Kidney epithelial cell (primary cell): ENCODE data around the gene CDKN2AIP. TPM values are rescaled to one million over a fixed set of nuclear protein-coding genes. Genes with fewer than 3 reads are reported as not detected.
"Not testable (repeated sequence)": the region's sequence is repeated elsewhere in the genome, so short reads cannot be mapped to it uniquely, and the experiment has no call there.

Experiments used
- DNase-seq: peaks from one replicate; pipeline ENCODE4 v3.0.0-alpha.2; 2010; ENCODE audit warnings: low read depth
- H3K27me3 ChIP-seq: 2 replicates; pipeline ENCODE4 v1.6.0; 2011; ENCODE audit warnings: low read length; ENCODE audit not compliant: control insufficient read depth, insufficient read depth
- H3K36me3 ChIP-seq: 2 replicates; pipeline ENCODE4 v1.5.1; 2011; ENCODE audit warnings: low read length; ENCODE audit not compliant: control insufficient read depth, insufficient read depth
- H3K4me3 ChIP-seq: 2 replicates; pipeline ENCODE4 v1.5.1; 2011; ENCODE audit warnings: low read depth, mild to moderate bottlenecking, control low read depth, low read length
- total RNA-seq: library from RNA; depleted of rRNA; stranded (reverse); fragments of >200 nt; gene quantifications from 2 replicates; pipeline ENCODE4 v1.2.3, GENCODE V29; 2015
- TF ChIP-seq, protein P1 (sequence below): IDR thresholded peaks from 2 replicates; pipeline ENCODE4 v1.5.1; 2011; ENCODE audit warnings: mild to moderate bottlenecking, moderate library complexity, low read length, control low read depth, inconsistent platforms; ENCODE audit not compliant: insufficient read depth, poor library complexity, severe bottlenecking

CDKN2AIP gene
- total RNA-seq, 1 donor from 2014 or later = 28.5 TPM

DNA sequence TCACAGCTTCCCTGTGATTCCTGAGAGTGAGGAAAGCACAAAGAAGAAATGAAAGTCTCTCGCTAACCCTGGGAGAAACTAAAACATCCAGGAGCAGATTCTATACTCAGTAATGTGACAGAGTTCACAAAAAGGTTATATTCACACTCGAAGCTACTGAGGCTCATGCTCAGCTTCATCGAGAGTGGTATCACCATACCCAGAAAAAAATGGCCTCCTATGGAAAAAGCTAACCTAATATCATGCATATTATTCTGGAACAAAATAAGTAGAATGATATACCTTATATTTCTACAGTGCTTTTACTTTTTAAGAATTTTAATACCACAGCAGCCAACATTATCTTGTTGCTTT lies 13.5 kb upstream of the CDKN2AIP start:
- H3K27me3 ChIP-seq = no peaks in the 10 kb centered on the region
- TF ChIP-seq, protein P1, sequence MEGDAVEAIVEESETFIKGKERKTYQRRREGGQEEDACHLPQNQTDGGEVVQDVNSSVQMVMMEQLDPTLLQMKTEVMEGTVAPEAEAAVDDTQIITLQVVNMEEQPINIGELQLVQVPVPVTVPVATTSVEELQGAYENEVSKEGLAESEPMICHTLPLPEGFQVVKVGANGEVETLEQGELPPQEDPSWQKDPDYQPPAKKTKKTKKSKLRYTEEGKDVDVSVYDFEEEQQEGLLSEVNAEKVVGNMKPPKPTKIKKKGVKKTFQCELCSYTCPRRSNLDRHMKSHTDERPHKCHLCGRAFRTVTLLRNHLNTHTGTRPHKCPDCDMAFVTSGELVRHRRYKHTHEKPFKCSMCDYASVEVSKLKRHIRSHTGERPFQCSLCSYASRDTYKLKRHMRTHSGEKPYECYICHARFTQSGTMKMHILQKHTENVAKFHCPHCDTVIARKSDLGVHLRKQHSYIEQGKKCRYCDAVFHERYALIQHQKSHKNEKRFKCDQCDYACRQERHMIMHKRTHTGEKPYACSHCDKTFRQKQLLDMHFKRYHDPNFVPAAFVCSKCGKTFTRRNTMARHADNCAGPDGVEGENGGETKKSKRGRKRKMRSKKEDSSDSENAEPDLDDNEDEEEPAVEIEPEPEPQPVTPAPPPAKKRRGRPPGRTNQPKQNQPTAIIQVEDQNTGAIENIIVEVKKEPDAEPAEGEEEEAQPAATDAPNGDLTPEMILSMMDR = no peak
- no peak overlapping the region for H3K4me3 ChIP-seq
- H3K36me3 ChIP-seq = no peaks in the 10 kb centered on the region
- DNase-seq = no peak

DNA sequence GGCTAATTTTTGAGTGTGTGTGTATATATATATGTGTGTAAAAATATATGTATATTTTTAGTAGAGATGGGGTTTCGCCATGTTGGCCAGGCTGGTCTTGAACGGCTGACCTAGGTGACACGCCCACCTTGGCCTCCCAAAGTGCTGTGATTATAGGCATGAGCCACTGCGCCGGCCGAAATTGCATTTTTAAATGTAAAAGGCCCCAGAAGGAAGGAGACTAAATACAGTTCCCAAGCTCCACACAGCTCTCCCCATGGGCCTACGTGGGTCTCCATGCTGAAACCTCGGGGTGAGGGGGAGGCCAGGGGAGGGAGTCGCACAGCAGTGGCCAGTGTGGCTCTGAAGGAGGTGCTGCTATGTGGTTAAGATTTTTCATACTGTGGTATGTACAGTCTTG lies 12.8 kb upstream of the CDKN2AIP start:
- DNase-seq = no peak
- Histone ChIP-seq H3K4me3 (no peak overlapping the region), H3K27me3 (no peaks in the 10 kb centered on the region), H3K36me3 (no peaks in the 10 kb centered on the region)
- TF ChIP-seq, protein P1 = no peak

DNA sequence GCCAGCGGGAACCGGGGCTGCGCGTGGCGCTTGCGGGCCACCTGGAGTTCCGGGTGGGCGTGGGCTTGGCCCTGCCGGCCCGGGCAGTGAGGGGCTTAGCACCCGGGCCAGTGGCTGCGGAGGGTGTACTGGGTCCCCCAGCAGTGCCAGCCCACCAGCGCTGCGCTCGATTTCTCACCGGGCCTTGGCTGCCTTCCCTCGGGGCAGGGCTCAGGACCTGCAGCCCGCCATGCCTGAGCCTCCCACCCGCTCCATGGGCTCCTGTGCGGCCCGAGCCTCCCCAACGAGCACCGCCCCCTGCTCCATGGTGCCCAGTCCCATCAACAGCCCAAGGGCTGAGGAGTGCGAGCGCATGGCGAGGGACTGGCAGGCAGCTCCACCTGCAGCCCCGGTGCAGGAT lies 11.3 kb upstream of the CDKN2AIP start:
- DNase-seq, H3K36me3 ChIP-seq, H3K4me3 ChIP-seq, H3K27me3 ChIP-seq: not testable (repeated sequence)

DNA sequence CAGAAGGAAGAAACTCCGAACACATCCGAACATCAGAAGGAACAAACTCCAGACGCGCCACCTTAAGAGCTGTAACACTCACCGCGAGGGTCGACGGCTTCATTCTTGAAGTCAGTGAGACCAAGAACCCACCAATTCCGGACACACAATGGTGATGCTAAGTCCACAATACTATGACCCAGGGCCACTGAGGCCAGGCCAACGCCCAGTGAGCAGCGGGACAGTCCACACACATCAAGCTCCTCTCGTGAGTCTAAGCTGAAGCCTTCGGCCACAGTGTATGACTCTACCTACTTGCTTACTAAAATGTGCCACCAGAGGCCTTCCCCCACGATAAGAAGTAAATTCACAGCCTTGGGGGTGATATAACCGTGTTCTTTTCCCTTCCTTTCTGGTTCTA lies 10.2 kb upstream of the CDKN2AIP start:
- no peaks in the 10 kb centered on the region for H3K36me3 ChIP-seq
- TF ChIP-seq, protein P1 = no peak
- no peaks in the 10 kb centered on the region for H3K27me3 ChIP-seq
- no peak overlapping the region for H3K4me3 ChIP-seq
- DNase-seq = no peak

DNA sequence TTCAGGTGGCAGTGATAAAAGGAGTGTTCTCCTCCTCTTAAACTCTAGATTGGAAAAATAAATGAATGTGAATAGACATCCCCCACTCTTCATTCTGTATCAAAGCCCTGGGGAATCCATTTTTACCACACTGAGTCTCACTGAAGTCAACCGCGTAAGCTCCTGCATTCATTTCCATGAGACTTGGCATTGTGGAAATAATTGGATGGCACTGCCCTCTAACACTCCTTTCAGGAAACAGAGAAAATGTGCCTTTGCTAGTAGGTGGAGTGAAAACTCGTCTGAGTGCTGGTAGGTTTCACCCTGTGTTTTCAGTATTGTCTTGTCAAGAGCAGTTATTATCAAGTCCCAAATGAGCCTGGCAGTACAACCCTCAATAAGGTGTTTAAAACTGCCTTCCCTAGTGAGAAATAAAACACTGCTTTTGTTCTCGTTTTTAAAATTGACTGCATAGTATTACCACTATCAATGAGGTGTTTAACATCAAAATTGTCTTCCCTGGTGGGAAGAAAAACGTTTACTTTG lies 9.7 kb upstream of the CDKN2AIP start:
- no peak for DNase-seq
- Histone ChIP-seq H3K36me3 (no peaks in the 10 kb centered on the region), H3K27me3 (no peaks in the 10 kb centered on the region), H3K4me3 (no peak overlapping the region)
- TF ChIP-seq, protein P1 = no peak

DNA sequence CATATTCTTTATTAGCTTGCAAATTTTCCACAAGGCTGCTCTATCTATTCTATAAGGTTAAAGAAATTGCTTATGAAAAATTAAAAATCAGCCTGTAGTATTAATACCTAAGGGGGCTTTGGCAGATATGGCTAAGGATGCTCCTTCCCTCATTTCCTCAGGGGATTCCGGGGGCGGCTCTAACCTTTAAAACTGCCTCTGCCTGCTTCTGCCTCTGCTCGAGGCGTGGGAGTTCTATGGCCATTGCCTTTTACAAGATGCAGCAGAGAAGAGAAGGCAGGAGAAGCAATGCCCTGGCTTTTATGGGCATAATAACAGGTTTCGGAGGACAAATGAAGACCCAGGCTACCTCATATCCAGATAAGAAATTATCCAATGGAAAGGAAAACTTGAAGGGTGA lies 8.6 kb upstream of the CDKN2AIP start:
- DNase-seq = no peak
- H3K36me3 ChIP-seq = no peaks in the 10 kb centered on the region
- H3K4me3 ChIP-seq = no peak overlapping the region
- no peaks in the 10 kb centered on the region for H3K27me3 ChIP-seq
- TF ChIP-seq, protein P1 = no peak
